Prostate gland (tissue), 2 donors: ENCODE data around the gene MAP2K7.

Source experiments
- POLR2A ChIP-seq: fragments of 450-650 bp; IDR thresholded peaks from one replicate; pipeline ENCODE4 v1.6.1; 2016; ENCODE audit warnings: antibody characterized with exemption, mild to moderate bottlenecking
- TF ChIP-seq, protein P1 (sequence below), 4 experiments: fragments of 200-600 bp in 2 of 4; fragments of 450-650 bp in 2 of 4; sonication (generic) in 2 of 4; IDR thresholded peaks; 1 replicate in 3 of 4; 2 replicates in 1 of 4; pipeline ENCODE4 v1.5.1; 2016 to 2019; ENCODE audit warnings: antibody characterized with exemption in 4 of 4, mild to moderate bottlenecking in 2 of 4, moderate library complexity in 2 of 4

DNA sequence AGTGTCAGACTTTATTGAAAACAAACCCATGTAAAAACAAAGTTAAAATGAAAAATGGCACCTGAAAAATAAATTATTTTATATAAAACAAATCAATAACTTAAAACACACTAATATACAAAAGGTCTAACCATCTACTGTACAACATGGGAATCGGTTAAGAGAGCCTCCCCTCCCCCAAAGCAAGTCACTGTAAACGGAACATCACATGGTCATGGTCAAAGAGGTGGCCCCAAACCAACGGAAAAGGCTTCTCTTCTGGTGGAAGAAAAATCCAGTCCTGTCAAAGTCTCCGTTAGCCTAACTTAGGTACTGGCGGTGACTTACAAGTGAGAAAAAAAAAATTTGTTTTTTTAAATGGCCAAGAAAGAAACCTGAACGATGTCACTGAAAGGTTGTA lies 55.5 kb downstream of the MAP2K7 start:
- TF ChIP-seq, protein P1, sequence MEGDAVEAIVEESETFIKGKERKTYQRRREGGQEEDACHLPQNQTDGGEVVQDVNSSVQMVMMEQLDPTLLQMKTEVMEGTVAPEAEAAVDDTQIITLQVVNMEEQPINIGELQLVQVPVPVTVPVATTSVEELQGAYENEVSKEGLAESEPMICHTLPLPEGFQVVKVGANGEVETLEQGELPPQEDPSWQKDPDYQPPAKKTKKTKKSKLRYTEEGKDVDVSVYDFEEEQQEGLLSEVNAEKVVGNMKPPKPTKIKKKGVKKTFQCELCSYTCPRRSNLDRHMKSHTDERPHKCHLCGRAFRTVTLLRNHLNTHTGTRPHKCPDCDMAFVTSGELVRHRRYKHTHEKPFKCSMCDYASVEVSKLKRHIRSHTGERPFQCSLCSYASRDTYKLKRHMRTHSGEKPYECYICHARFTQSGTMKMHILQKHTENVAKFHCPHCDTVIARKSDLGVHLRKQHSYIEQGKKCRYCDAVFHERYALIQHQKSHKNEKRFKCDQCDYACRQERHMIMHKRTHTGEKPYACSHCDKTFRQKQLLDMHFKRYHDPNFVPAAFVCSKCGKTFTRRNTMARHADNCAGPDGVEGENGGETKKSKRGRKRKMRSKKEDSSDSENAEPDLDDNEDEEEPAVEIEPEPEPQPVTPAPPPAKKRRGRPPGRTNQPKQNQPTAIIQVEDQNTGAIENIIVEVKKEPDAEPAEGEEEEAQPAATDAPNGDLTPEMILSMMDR (IDR thresholded peaks at IDR 0.05), result no peak
- no peak for TF ChIP-seq POLR2A
